T-helper 1 cell treated with Interleukin-12 subunit alpha and Interleukin-12 subunit beta and Interleukin-4 antibody, amounts not matched to agents 30 μg/mL and 1 μg/mL, for 36 hours (primary cell): ENCODE measurements around the gene TLCD2.
"Not testable (repeated sequence)": the region's sequence is repeated elsewhere in the genome, so short reads cannot be mapped to it uniquely, and the experiment has no call there.

Experiments
- H3K27ac Mint-ChIP-seq: one replicate; pipeline ENCODE4 v1.8.0; 2021; ENCODE audit warnings: mild to moderate bottlenecking, mixed read lengths
- H3K27me3 Mint-ChIP-seq: one replicate; pipeline ENCODE4 v1.8.0; 2021; ENCODE audit warnings: low read depth, mixed read lengths
- H3K36me3 Mint-ChIP-seq: one replicate; pipeline ENCODE4 v1.8.0; 2021; ENCODE audit warnings: low read depth, mixed read lengths
- H3K4me1 Mint-ChIP-seq: one replicate; pipeline ENCODE4 v1.8.0; 2021; ENCODE audit warnings: low read depth, mixed read lengths
- H3K4me3 Mint-ChIP-seq: one replicate; pipeline ENCODE4 v1.8.0; 2021; ENCODE audit warnings: mild to moderate bottlenecking, moderate library complexity, mixed read lengths
- H3K9me3 Mint-ChIP-seq: one replicate; pipeline ENCODE4 v1.8.0; 2021; ENCODE audit warnings: mixed read lengths

Gene TLCD2

GRCh38 chr17:1714980-1715802 is 5.0 kb upstream of the TLCD2 start:
- Mint-ChIP-seq H3K4me3 (peak overlapping the region; percentile 79), H3K9me3 (no peaks in the 10 kb centered on the region), H3K36me3 (peaks cover 32% of the 10 kb centered on the region), H3K27ac (no peak overlapping the region), H3K27me3 (peaks cover 15% of the 10 kb centered on the region), H3K4me1 (peaks cover 40% of the 10 kb centered on the region)

GRCh38 chr17:1714427-1714979 is 4.3 kb upstream of the TLCD2 start:
- Mint-ChIP-seq H3K4me1 (peaks cover 40% of the 10 kb centered on the region), H3K27ac (no peak overlapping the region), H3K36me3 (peaks cover 32% of the 10 kb centered on the region), H3K27me3 (peaks cover 15% of the 10 kb centered on the region), H3K9me3 (no peaks in the 10 kb centered on the region), H3K4me3 (peak overlapping the region; percentile 82)

GRCh38 chr17:1713878-1714426 is 3.8 kb upstream of the TLCD2 start:
- H3K4me3 Mint-ChIP-seq: peak overlapping the region; percentile 82
- H3K4me1 Mint-ChIP-seq: peaks cover 40% of the 10 kb centered on the region
- H3K9me3 Mint-ChIP-seq: no peaks in the 10 kb centered on the region
- H3K27me3 Mint-ChIP-seq: peaks cover 20% of the 10 kb centered on the region
- peak overlapping the region; percentile 53 for H3K27ac Mint-ChIP-seq
- peaks cover 32% of the 10 kb centered on the region for H3K36me3 Mint-ChIP-seq

- peaks cover 32% of the 10 kb centered on the region for H3K36me3 Mint-ChIP-seq
- peak overlapping the region; percentile 40 for H3K4me3 Mint-ChIP-seq
- peaks cover 38% of the 10 kb centered on the region for H3K4me1 Mint-ChIP-seq
- no peaks in the 10 kb centered on the region for H3K9me3 Mint-ChIP-seq
- peak overlapping the region; percentile 53 for H3K27ac Mint-ChIP-seq
- peaks cover 23% of the 10 kb centered on the region for H3K27me3 Mint-ChIP-seq
These were observed 3.1 kb upstream of the TLCD2 start for GRCh38 chr17:1713160-1713877.

- peaks cover 30% of the 10 kb centered on the region for H3K27me3 Mint-ChIP-seq
- H3K4me1 Mint-ChIP-seq: peaks cover 31% of the 10 kb centered on the region
- no peak overlapping the region for H3K4me3 Mint-ChIP-seq
- H3K27ac Mint-ChIP-seq: no peak overlapping the region
- H3K9me3 Mint-ChIP-seq: no peaks in the 10 kb centered on the region
- H3K36me3 Mint-ChIP-seq: peaks cover 32% of the 10 kb centered on the region
These were observed 2.1 kb upstream of the TLCD2 start for GRCh38 chr17:1712271-1712670.

GRCh38 chr17:1711804-1712203 is 1.6 kb upstream of the TLCD2 start:
- H3K4me1 Mint-ChIP-seq: peaks cover 31% of the 10 kb centered on the region
- peak overlapping the region; percentile 37 for H3K4me3 Mint-ChIP-seq
- peaks cover 32% of the 10 kb centered on the region for H3K36me3 Mint-ChIP-seq
- H3K9me3 Mint-ChIP-seq: no peaks in the 10 kb centered on the region
- peaks cover 33% of the 10 kb centered on the region for H3K27me3 Mint-ChIP-seq
- H3K27ac Mint-ChIP-seq: no peak overlapping the region

GRCh38 chr17:1710807-1711553 is 803 bp upstream of the TLCD2 start:
- H3K27me3 Mint-ChIP-seq: peaks cover 39% of the 10 kb centered on the region

GRCh38 chr17:1709403-1709951 is 700 bp downstream of the TLCD2 start:
- Mint-ChIP-seq H3K4me1 (peaks cover 28% of the 10 kb centered on the region), H3K4me3 (no peak overlapping the region), H3K36me3 (peaks cover 26% of the 10 kb centered on the region), H3K27ac (no peak overlapping the region), H3K27me3 (peaks cover 52% of the 10 kb centered on the region), H3K9me3 (no peaks in the 10 kb centered on the region)

More at GRCh38 chr17:1710807-1711553, 803 bp upstream of the TLCD2 start:
- Mint-ChIP-seq H3K27ac (no peak overlapping the region), H3K36me3 (peaks cover 29% of the 10 kb centered on the region), H3K4me3 (peak overlapping the region; percentile 63), H3K9me3 (no peaks in the 10 kb centered on the region), H3K4me1 (peaks cover 31% of the 10 kb centered on the region)

GRCh38 chr17:1708791-1709346 is 1.3 kb downstream of the TLCD2 start:
- Mint-ChIP-seq H3K36me3 (peaks cover 23% of the 10 kb centered on the region), H3K4me3 (peak overlapping the region; percentile 57), H3K27me3 (peaks cover 55% of the 10 kb centered on the region), H3K4me1 (peaks cover 25% of the 10 kb centered on the region)
- not testable (repeated sequence) for H3K9me3 Mint-ChIP-seq, H3K27ac Mint-ChIP-seq

- Mint-ChIP-seq H3K27me3 (peaks cover 58% of the 10 kb centered on the region), H3K4me3 (no peak overlapping the region), H3K4me1 (peaks cover 17% of the 10 kb centered on the region), H3K9me3 (no peaks in the 10 kb centered on the region), H3K27ac (no peak overlapping the region), H3K36me3 (peaks cover 9% of the 10 kb centered on the region)
These were observed 3.1 kb downstream of the TLCD2 start for GRCh38 chr17:1707107-1707506.

- Mint-ChIP-seq H3K36me3 (no peaks in the 10 kb centered on the region), H3K27ac (no peak overlapping the region)
These were observed 5.2 kb downstream of the TLCD2 start for GRCh38 chr17:1705004-1705403.

GRCh38 chr17:1703063-1703462 is 7.1 kb downstream of the TLCD2 start:
- Mint-ChIP-seq H3K4me3 (no peak overlapping the region), H3K27ac (no peak overlapping the region), H3K27me3 (peaks cover 36% of the 10 kb centered on the region), H3K36me3 (no peaks in the 10 kb centered on the region), H3K9me3 (no peaks in the 10 kb centered on the region), H3K4me1 (peaks cover 4% of the 10 kb centered on the region)

More at GRCh38 chr17:1705004-1705403, 5.2 kb downstream of the TLCD2 start:
- Mint-ChIP-seq H3K4me1 (peaks cover 4% of the 10 kb centered on the region), H3K27me3 (peaks cover 44% of the 10 kb centered on the region), H3K4me3 (no peak overlapping the region), H3K9me3 (no peaks in the 10 kb centered on the region)

- not testable (repeated sequence) for H3K27ac Mint-ChIP-seq, H3K9me3 Mint-ChIP-seq, H3K4me3 Mint-ChIP-seq, H3K4me1 Mint-ChIP-seq, H3K36me3 Mint-ChIP-seq
- peaks cover 12% of the 10 kb centered on the region for H3K27me3 Mint-ChIP-seq
These were observed 10.3 kb downstream of the TLCD2 start for GRCh38 chr17:1699891-1700290.
